ENCODE measurements around the gene AGPAT4. TPM values are rescaled to one million over a fixed set of nuclear protein-coding genes. Genes with fewer than 3 reads are reported as not detected.
"Not testable (repeated sequence)": the region's sequence is repeated elsewhere in the genome, so short reads cannot be mapped to it uniquely, and the experiment has no call there.

AGPAT4 gene
- total RNA-seq, 2 donors from 2014 or later, result 12.8 to 14.0 TPM

DNA sequence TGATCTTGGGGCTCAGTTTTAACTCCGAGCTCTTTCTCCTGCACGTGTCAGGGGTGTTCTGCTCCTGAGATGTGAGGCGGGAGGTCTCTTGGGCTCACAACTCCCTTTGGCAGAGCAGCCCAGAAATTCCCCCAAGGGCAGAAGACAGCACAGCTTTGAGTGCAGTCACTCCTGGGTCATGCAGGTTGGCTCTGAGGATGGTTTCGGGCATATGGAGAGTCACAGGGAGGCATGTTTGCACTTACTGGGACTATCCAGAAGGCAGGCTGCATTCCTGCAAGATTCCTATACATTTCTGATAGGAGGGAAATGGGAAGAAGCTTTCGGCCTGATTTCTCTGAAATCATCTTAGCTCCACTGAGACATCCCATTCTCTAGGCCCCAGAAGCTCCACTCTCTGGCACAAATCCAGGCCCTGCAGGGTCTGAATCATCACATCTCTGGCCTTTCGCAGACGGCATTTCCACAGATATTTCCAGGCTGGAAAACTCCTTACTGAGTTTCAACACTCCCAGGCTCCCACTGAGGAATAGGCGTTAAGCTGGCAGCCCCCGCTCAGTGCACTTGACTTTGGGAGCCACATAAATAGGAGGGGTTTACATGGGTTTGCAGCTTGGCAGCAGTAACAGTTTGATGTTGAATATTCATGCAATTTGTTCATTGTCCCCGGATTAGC is 39.7 kb downstream of the AGPAT4 start:
- peak; percentile 95 for DNase-seq (ENCODE audit: low spot score)
- intact Hi-C loops (cut with DNase I), result no loop called here

DNA sequence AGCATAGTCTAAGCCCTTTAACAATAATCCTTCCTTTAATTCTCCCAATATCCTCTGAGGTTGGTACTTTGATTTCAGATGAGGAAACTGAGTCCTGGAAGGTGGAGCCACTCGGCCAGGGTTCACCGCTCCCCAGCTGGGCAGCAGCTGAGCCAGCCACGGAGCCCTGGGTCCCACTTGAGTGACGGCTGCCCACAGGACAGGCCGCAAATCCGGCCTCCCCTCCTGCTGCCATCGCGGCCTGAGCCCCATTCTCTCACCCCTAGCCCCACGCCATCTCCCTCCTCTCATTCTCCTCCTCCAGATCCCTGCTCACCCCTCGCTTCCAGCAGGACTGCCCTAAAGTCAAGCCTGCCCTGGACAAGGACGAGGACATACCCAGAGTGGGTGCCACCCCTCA is 41.4 kb downstream of the AGPAT4 start:
- intact Hi-C loops (cut with DNase I), result no loop called here
- DNase-seq (ENCODE audit: low spot score), result no peak

DNA sequence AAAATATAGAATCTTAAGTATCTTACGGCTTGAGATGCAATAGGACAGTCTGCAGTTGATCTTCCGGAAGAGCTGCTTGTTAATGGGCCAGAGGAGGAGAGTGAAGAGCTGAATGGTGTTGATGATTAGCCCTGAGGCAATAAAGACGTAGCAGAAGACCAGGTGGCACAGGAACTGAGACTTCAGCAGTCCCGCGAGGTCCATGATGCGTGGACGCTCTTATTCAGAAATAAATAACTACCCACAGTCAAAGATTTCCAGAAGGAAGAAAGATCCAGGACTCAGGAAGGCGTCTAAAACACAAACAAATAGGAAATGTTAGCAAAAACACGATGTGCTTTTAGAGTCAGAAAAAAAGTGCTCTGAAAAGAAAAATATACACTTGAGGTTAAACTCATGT is 41.9 kb downstream of the AGPAT4 start:
- no peak for DNase-seq (ENCODE audit: low spot score)
- intact Hi-C loops (cut with DNase I), result no loop called here

DNA sequence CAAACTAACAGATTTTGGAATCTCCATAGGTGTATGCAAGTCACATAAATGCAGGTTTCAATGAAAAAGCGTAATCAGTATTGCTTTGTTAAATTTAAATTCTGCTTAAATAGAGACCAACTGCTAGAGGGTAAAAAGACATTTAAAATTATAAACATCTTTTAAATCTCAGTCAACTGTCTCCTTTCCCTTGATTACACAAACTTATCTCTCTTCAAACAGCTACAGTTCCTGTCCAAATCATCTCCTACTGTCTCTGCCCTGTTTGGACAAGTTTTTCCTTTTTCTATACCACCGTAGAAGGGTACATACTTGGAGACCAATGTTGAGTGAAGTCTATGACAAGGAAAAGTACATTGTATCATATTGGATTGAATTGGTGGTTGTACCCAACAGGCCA is 43.5 kb downstream of the AGPAT4 start:
- DNase-seq (ENCODE audit: low spot score), result no peak
- intact Hi-C loops (cut with DNase I), result no loop called here

DNA sequence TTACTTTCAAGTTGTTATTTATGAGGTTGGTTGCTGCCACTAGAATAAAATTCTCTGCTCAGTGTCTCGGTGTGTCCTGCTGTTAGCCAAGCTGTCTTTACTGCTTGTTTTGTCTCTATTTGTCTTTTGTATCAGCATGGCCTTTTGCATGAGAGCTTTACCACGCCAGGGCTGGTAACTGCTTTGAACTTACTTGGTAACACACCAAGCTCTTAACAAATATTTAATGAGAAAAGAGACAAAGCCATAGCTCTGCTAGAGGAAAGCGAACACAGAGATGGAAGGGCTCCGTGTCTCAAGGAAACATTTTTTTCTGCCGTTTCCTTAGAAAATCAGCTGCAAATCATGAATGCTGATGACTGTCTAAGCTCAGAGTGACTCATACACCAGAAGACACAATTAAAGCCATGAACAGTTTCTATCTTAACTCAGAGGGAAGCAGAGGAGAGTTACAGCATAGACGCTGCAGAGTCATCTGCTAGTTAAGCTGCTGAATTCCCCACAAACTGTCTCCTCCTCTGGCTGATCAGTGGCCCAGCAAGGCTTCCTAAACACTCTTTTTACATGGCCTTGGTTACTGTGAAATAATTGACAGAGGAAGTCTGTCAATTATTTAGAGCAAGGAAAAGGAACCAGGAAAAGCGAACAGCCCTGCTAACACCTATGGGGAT is 44.8 kb downstream of the AGPAT4 start:
- intact Hi-C loops (cut with DNase I), result no loop called here
- DNase-seq (ENCODE audit: low spot score), result no peak

DNA sequence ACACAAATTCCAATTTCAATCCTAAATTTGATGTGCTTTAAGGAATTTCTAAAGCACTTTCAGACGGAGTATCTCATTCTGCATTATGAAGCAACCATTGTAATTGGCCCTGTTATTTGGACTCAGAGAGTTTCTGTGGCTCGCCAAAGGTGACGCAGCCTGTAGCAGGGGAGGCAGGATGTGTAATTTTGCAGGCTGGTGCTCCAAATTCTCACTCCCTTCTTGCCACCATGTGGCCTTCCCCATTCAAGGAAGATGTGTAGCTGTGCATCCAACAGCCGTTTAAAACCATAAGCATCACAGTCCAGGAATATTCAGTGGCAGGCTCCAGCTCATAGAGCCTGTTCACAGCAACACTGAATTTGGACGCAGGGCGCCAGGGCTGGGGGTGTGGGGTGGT is 45.8 kb downstream of the AGPAT4 start:
- DNase-seq (ENCODE audit: low spot score), result no peak
- intact Hi-C loops (cut with DNase I), result no loop called here

DNA sequence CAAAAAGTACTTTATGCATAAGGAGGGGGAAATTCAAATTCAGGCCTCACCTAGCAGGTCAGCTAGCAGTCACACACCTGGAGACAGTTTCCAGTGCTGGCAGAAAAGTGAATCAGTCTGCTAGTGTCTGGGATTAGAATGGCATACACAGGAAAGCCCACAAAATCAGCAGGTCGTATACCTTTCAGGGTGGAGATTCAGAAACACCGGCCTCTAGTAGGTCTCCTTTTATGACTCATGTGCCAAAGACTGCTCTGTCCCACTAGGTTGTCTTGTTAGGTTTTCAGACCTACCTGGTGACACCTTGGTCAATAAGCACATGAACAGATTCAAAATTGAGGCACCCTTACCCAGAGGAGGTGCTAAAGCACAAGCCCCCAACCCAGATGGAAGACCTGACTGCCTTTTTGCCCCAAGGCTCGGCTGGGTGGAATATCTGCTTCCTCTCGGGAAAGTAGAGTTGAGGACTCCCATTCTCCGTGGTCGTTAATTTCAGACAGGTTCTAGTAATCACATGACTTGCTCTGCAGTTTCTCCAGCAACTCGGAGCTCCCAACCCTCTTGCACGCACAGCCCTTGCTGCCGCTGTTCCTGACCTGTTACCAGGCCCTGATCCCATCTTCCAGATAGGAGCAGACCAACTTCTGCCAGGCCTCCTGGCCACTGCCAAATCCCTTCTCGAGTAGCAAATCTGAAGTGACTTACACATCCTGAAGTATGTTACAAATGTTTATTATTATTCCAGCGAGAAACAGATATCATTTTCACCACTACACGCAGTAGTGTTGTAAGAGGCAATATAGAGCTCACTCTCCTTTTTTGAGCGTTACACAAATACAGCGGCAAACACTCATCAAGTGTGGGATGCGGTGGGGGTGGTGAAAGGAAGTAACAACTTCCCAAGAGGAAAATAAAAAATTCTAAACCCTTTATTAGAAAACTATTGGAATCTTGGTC is 46.6 kb downstream of the AGPAT4 start:
- no peak for DNase-seq (ENCODE audit: low spot score)
- intact Hi-C loops (cut with DNase I), result no loop called here

DNA sequence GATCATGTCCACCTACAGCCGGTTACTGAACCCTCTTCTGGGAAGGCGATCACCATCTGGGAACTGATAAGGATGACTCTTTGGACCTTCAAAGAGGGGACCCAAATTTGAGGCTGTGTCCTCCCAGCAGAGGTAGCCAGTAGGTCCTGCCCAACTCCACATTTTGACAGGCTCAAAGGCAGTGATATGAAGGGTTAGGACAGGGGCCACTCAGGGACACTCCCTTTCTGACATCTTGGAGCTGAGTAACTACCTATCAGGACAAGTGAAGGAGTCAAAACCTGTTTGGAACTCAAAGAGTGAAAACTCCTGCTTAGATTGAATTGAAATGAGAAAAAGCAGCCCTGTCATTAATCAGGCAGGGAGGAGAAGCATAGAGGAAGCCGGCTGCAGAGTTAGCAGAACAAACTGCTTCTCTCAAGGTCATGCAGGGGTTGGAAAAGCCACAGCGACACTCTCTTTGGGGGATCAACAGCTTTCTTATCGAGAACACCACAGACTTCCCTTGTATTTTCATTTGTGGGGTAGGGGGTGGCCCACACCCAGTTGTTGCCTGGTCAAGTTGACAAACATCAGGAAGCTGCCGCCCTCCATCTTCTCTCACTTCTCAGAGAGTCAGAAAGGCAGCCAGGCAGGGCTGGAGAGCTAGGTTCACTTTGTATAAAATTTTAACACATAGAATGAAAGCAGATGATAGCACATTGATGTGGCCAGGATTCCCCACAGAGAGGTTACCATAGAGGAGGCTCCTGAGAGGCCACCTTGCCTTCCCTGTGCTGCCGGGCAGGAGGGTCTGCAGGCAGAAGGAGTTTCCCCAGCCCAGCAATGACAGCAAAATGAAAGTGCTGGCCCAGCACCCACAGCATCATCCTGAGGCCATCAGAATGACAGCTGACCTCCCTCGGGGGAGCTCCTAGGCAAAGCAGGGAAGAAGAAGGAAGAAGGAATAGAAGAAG is 47.6 kb downstream of the AGPAT4 start:
- DNase-seq (ENCODE audit: low spot score), result no peak

DNA sequence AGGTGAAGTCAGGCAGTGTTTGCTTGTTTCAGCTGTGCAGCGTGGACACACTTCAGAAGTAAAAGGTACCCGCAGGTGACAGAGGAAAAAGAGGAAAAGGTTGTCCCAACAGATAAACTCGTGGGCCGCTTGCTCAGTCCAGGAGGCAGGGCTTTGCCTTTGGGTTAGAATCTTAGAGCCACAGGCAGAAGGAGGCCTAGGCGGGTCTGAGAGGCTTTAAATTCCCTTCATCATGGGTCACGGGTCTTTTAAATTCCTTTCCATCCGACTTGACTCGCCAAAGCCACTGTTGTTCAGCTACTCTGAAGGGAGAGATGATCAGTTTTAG is 48.2 kb downstream of the AGPAT4 start:
- no peak for DNase-seq (ENCODE audit: low spot score)
- intact Hi-C loops (cut with DNase I), result no loop called here

More for the DNA sequence above, 47.6 kb downstream of the AGPAT4 start:
- intact Hi-C loops (cut with DNase I), result no loop called here

DNA sequence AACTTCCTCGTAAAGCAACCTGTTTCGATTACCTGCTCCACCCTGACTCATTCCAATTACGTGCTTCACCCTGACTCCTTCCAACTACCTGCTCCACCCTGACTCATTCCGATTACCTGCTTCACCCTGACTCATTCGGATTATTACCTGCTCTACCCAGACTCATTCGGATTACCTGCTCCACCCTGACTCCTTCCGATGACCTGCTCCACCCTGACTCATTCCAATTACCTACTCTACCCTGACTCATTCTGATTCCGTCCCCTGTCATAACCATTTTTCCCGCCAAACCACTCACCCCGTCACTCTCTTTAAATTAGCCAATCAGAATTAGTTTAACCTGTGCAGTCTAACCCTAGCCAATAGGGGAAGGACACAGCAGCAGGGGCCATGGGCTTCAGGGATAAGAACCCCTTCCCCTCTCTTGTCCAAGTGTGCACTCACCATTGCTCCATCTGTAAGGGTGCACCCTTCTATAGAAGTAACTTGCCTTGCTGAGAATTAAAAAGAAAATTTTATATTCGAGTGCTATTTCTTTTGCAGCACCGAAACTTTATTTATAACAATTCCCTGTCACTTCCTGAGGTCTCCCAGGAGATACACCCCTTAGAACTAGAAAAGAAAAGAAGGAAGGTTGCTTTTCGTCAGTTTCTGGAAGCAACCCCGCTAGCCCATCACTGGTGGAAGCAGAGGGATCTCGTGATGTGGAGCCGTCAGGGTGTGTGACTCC is 48.7 kb downstream of the AGPAT4 start:
- intact Hi-C loops (cut with DNase I), result not testable (repeated sequence)

DNA sequence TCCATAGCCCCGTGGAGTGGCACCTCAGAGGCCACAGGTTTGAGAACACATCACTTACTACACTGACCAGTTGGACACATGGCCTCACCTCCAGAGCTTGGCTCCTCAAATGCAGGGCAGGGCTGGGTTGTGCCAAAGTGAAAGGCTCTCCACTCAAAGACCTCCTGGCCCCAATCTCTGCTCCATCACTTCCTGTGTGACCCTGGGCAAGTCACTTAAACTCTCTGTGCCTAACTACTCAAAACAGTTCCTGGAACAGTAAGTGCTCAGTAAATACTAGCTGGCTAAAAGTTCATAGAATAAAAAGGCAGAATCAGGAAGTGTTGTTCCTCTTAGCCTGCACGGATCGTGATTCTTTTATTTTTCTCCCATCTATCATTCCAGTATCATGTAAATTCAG is 50.2 kb downstream of the AGPAT4 start:
- no peak for DNase-seq (ENCODE audit: low spot score)
- intact Hi-C loops (cut with DNase I), result no loop called here

More for the DNA sequence above, 48.7 kb downstream of the AGPAT4 start:
- not testable (repeated sequence) for DNase-seq (ENCODE audit: low spot score)

DNA sequence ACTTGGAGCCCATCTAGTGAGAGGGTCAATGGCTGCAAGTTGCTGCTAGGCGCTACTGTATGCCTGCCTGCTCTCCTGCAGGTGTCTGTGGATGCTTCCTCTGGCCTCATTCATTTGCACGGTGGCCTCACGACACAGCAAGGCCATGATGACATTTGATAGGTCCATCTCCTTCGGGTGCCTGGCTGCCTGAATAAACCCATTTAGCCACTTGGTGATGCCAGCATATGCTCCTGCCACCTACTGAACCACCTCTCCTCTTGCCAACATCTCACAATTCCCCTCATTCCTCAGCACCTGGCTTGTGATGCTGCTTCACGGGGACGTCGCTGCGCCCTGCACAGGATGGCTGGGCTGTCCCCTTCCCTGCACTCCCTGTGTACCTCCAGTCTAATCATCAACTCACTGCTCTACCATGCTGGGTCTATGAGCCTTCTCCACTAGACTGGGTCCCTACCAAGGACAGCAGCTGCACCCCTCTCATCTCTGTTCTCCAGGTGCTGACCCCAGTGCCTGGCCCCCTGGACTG is 51.1 kb downstream of the AGPAT4 start:
- no peak for DNase-seq (ENCODE audit: low spot score)
- intact Hi-C loops (cut with DNase I), result no loop called here

DNA sequence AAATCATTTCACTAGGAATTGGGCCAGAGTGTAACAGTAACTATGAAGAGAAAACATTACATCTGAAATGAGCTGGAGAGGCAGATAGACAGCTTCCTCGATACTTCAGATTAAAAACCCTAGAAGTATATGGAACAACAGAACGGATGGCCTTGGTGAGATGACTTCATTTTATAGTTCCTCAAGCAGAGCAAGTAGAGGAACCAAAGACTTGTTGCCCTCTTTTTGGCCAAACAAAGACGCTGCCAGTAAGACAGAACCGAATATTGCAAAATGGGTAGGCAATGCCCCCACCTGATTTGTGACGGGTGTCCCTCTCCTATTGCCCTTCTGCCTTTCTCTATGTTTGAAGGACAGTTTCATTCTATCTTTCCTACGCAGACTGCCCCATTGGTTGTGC is 53.5 kb downstream of the AGPAT4 start:
- intact Hi-C loops (cut with DNase I), result no loop called here
- no peak for DNase-seq (ENCODE audit: low spot score)

DNA sequence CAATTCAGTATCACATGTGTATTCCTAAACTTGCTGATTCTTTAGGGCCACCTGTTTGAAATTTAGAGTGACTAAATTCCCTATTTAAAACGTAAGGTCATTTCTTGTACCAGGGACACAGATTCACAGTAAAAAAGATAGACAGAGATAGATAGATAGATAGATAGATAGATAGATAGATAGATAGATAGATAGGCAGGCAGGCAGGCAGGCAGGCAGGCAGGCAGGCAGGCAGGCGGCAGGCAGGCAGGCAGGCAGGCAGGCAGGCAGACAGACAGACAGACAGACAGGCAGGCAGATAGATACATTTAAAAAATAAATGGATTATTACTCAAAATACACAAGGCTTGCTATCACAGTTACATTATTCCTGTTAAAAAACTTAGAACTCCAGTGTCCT is 54.2 kb downstream of the AGPAT4 start:
- intact Hi-C loops (cut with DNase I), result no loop called here
- no peak for DNase-seq (ENCODE audit: low spot score)

DNA sequence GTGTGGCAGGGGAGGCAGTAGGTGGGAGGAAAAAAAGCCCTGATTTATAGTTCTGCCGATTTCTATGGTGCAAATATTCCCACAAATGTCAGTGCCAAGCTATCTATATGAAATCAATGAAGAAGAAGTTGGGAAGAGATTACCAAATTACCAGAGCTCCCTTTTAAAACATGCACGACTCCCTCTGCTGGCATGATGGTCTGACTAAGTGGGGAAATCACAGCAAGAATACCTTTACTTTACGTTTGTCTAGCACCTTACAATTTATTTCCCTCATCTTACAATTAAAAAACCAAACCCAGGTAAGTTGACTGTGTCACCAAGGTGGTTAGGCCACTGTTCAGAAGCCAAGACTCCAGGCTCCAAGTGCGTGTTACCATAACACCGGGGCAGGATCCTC is 55.6 kb downstream of the AGPAT4 start:
- intact Hi-C loops (cut with DNase I), result no loop called here
- DNase-seq (ENCODE audit: low spot score), result no peak

DNA sequence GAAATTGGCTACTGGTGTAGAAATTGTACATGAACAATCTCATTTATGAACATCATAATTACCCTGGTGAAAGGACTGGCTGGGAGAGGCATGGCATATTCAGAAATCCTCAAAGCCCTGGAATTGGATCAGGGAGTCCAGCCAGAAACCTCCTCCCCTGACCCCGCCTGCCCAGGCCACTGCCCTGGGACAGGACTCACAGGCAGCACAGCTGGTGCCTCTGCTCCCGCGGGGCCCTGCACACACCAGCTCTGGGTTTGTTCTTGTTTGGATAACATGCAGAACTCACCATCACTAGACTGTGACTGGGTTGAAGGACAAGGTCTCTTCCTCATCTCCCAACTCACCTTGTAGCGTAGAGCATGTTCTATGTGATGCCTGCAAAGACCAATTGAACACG is 56.2 kb downstream of the AGPAT4 start:
- DNase-seq (ENCODE audit: low spot score), result no peak
- intact Hi-C loops (cut with DNase I), result no loop called here

DNA sequence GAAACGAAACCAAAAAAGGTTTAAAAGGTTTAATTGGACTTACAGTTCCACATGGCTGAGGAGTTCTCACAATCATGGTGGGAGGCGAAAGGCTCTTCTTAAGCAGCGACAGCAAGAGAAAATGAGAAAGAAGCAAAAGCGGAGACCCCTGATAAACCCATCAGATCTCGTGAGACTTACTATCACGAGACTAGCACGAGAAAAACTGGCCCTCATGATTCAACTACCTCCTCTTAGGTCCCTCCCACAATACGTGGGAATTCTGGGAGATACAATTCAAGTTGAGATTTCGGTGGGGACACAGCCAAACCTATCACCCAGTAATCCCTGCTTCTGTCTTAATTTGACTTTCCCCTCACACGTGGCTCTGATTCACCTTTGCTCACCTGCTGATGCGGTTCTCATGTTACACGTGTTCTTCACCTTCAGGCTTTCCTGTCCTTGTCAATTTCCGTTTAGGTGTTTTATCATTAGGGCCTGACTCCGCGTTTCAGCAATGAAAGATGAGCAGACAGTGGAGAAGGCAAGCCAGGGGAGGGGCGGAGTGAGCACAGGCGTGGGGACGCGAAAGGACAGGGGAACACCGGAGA is 57.1 kb downstream of the AGPAT4 start:
- no peak for DNase-seq (ENCODE audit: low spot score)

More for the DNA sequence above, 57.1 kb downstream of the AGPAT4 start:
- intact Hi-C loops (cut with DNase I), result no loop called here
